ENCODE measurements around the gene NDUFS2.

The NDUFS2 gene

DNA sequence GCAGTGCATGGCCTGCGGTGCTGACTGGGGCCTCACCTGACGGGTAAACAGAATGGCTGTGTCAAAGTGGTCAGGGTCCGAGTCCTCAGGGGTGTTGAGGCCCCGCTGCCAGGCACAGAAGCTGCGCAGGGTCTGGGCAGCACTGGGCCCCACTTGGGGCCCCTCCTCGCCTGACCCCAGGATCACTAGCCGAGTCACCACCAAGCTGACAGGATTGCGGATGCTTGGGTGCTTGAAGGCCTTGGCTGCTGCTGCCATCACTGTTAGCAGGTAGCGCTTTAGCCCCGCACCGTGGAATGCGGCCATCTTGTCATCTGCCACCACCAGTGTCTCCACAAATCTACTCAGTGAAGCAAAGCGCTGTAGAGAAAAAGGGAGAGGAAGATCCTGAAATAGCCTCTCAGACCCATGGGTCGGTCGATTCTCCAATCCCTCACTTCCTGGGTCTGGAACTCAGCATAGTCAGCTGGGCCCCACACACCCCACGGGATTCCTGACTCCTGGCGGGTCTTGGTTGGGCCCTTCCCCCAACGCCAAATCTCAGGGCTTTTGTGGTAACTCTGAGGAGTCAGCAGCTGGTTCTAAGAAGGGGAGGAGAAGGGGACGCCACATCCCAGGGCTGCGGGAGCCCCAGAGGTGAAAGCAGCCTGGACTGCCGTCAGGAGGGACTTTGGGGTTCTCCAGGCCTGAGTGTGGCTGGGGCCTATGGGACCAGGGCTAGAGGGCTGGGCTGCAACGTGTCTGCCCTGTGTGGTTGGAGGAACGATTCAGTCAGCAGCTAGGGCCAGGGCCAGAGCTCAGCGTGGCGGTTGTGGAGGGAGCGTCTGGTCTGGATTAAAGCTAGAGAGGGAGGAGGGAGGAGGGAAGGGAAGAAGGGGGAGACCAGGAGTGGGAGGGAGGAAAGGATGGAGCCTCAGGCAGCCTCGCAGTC, 5.4 kb upstream of the NDUFS2 start:
- Histone ChIP-seq H3K4me2 (ENCODE audit: low read length) (no peak overlapping the region), H4K20me1 (ENCODE audit: control insufficient read depth, insufficient read depth, low read depth, low read length) (no peaks in the 10 kb centered on the region), H3K4me3 (ENCODE audit: low read length) (no peak overlapping the region), H3K27ac (ENCODE audit: low read depth, low read length) (no peak overlapping the region), H3K9me3 (ENCODE audit: control insufficient read depth, insufficient read depth, low read length) (no peaks in the 10 kb centered on the region), H3K9me2 (replicated peaks; ENCODE audit: control insufficient read depth, low read length) (no peaks in the 10 kb centered on the region), H3K79me2 (ENCODE audit: control insufficient read depth, low read length) (no peaks in the 10 kb centered on the region), H3K36me3 (ENCODE audit: control insufficient read depth, low read length) (no peaks in the 10 kb centered on the region), H3K4me1 (ENCODE audit: control insufficient read depth, low read length) (peaks cover 46% of the 10 kb centered on the region), H3F3A (ENCODE audit: control insufficient read depth, insufficient read depth) (0 out of 2 replicates have a peak, but pooled peaks cover 3% of the 10 kb centered on the region), H3K27me3 (ENCODE audit: control insufficient read depth, low read length) (no peaks in the 10 kb centered on the region)
- TF ChIP-seq EZH2phosphoT487 (IDR thresholded peaks at IDR 0.05; ENCODE audit: borderline replicate concordance, low read length) (no peak), CTCF (IDR thresholded peaks at IDR 0.05; ENCODE audit: low read depth, low read length, poor library complexity, severe bottlenecking) (no peak)

DNA sequence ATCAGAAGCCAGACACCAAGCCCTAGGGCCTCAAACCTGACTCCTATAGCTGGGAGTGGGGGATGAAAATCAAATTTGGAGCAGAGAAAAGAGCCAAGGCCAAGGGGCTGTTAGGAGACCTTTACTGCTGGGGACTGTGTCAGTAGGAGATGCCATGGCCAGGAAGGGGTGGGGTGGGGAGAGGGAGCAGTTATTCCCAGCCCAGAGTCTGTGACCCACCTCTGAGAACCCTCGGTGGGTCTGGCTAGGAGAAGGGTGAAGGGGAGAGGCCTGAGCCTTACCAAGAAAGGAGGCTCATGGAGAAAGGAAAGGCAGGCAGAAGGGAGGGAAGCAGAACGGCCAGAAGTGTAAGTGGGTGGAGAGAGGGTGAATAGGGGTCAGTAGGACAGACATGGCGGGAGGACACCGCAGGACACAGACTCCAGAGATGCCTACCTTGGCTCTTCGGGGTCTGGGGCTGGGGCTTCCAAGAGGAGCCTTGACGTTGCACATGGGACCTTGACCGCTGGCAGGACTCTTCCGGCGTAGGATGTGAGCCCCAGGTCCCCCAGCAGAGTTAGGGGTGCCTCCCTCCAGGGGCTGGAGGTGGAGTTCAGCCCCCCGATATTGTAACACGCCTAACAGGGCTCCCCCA, 4.5 kb upstream of the NDUFS2 start:
- Histone ChIP-seq H3K4me3 (ENCODE audit: low read length) (no peak overlapping the region), H3K36me3 (ENCODE audit: control insufficient read depth, low read length) (no peaks in the 10 kb centered on the region; the same call in 1 of the 2 replicates), H3K79me2 (ENCODE audit: control insufficient read depth, low read length) (peaks cover 4% of the 10 kb centered on the region), H3K27me3 (ENCODE audit: control insufficient read depth, low read length) (no peaks in the 10 kb centered on the region), H3K9me3 (ENCODE audit: control insufficient read depth, insufficient read depth, low read length) (no peaks in the 10 kb centered on the region), H3K9me2 (replicated peaks; ENCODE audit: control insufficient read depth, low read length) (no peaks in the 10 kb centered on the region), H3K4me2 (ENCODE audit: low read length) (no peak overlapping the region), H3K27ac (ENCODE audit: low read depth, low read length) (no peak overlapping the region), H3F3A (ENCODE audit: control insufficient read depth, insufficient read depth) (0 out of 2 replicates have a peak, but pooled peaks cover 3% of the 10 kb centered on the region), H3K4me1 (ENCODE audit: control insufficient read depth, low read length) (peaks cover 43% of the 10 kb centered on the region), H4K20me1 (ENCODE audit: control insufficient read depth, insufficient read depth, low read depth, low read length) (no peaks in the 10 kb centered on the region)
- TF ChIP-seq EZH2phosphoT487 (IDR thresholded peaks at IDR 0.05; ENCODE audit: borderline replicate concordance, low read length) (no peak), CTCF (IDR thresholded peaks at IDR 0.05; ENCODE audit: low read depth, low read length, poor library complexity, severe bottlenecking) (no peak)

- no peaks in the 10 kb centered on the region for H3K9me2 ChIP-seq (replicated peaks; ENCODE audit: control insufficient read depth, low read length)
- H3K36me3 ChIP-seq (ENCODE audit: control insufficient read depth, low read length): peaks cover 2% of the 10 kb centered on the region
- no peak overlapping the region for H3K4me3 ChIP-seq (ENCODE audit: low read length)
- no peaks in the 10 kb centered on the region for H4K20me1 ChIP-seq (ENCODE audit: control insufficient read depth, insufficient read depth, low read depth, low read length)
- TF ChIP-seq EZH2phosphoT487 (IDR thresholded peaks at IDR 0.05; ENCODE audit: borderline replicate concordance, low read length): no peak
- no peaks in the 10 kb centered on the region for H3K9me3 ChIP-seq (ENCODE audit: control insufficient read depth, insufficient read depth, low read length)
- H3K4me2 ChIP-seq (ENCODE audit: low read length): no peak overlapping the region
- peaks cover 11% of the 10 kb centered on the region for H3K79me2 ChIP-seq (ENCODE audit: control insufficient read depth, low read length)
- H3K4me1 ChIP-seq (ENCODE audit: control insufficient read depth, low read length): peaks cover 48% of the 10 kb centered on the region
- H3F3A ChIP-seq (ENCODE audit: control insufficient read depth, insufficient read depth): 0 out of 2 replicates have a peak, but pooled peaks cover 3% of the 10 kb centered on the region
- H3K27ac ChIP-seq (ENCODE audit: low read depth, low read length): no peak overlapping the region
- H3K27me3 ChIP-seq (ENCODE audit: control insufficient read depth, low read length): no peaks in the 10 kb centered on the region
Measured at GRCh38 chr1:161198194-161198896, 3.8 kb upstream of the NDUFS2 start.

Data from DOHH2 (cell line).